Measurements from ENCODE around the gene SLC23A1.

GRCh38 chr5:139425497-139425896 is 42.4 kb upstream of the SLC23A1 start:
- TF ChIP-seq CREB5 (CRISPR knock-in tag; IDR thresholded peaks at IDR 0.05; ENCODE audit: low read depth) (no peak), ZNF8 (CRISPR knock-in tag; IDR thresholded peaks at IDR 0.05) (no peak), TCF4 (CRISPR knock-in tag; IDR thresholded peaks at IDR 0.05; ENCODE audit: borderline replicate concordance) (no peak), ISL1 (CRISPR knock-in tag; IDR thresholded peaks at IDR 0.05) (no peak), PATZ1 (CRISPR knock-in tag; IDR thresholded peaks at IDR 0.05; ENCODE audit: borderline replicate concordance) (no peak), CSDC2 (CRISPR knock-in tag; IDR thresholded peaks at IDR 0.05) (no peak), GLIS3 (CRISPR knock-in tag; IDR thresholded peaks at IDR 0.05) (no peak), POU6F1 (CRISPR knock-in tag; IDR thresholded peaks at IDR 0.05; ENCODE audit: borderline replicate concordance, low read depth) (no peak)
